HL-60 (cell line): Measurements from ENCODE around the gene SOX8.

Experiments used
- SPI1 ChIP-seq: IDR thresholded peaks from 2 replicates; pipeline ENCODE4 v1.6.1; 2012; ENCODE audit warnings: low read depth, mild to moderate bottlenecking, borderline replicate concordance
- TF ChIP-seq, protein P1 (sequence below): IDR thresholded peaks from one replicate; pipeline ENCODE4 v1.5.1; 2011; ENCODE audit warnings: low read length, control low read depth, inconsistent platforms; ENCODE audit not compliant: insufficient read depth

DNA sequence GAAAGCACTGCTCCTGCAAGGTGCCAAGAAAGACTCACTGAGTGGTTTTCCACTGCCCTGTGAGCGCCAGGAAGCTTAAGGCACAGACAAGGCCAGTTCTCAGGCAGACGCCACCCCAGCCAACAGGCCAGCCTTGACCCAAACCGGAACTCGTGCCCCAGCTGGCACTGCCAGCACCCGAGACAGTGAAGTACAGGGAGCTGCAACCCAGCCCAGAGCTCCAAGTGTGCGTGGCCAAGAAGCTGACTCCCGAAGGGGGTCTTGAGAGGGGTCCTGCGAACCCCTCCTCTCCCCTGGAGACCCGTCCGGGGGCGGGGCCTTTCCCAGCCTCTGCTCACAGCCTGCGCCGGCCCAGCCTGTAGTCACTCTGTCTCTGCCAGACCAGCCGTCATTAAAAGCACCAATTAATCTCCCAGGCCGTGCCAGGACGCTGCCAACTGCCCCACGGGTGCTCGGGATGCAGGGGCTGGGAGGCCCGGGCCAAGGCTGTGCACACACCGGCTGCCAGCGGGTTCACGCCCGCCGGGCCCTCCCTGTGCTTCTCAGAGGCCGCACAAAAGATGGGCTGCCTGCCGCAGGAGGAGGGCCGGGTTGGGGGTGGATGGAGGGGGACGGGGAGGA, 4.4 kb upstream of the SOX8 start:
- TF ChIP-seq, protein P1, sequence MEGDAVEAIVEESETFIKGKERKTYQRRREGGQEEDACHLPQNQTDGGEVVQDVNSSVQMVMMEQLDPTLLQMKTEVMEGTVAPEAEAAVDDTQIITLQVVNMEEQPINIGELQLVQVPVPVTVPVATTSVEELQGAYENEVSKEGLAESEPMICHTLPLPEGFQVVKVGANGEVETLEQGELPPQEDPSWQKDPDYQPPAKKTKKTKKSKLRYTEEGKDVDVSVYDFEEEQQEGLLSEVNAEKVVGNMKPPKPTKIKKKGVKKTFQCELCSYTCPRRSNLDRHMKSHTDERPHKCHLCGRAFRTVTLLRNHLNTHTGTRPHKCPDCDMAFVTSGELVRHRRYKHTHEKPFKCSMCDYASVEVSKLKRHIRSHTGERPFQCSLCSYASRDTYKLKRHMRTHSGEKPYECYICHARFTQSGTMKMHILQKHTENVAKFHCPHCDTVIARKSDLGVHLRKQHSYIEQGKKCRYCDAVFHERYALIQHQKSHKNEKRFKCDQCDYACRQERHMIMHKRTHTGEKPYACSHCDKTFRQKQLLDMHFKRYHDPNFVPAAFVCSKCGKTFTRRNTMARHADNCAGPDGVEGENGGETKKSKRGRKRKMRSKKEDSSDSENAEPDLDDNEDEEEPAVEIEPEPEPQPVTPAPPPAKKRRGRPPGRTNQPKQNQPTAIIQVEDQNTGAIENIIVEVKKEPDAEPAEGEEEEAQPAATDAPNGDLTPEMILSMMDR: no peak
- no peak for TF ChIP-seq SPI1
